SK-N-MC (cell line): Measurements from ENCODE around the gene EWSR1.

ENCODE experiments used
- EZH2 ChIP-seq: fragments of 200-600 bp; sonication (generic); IDR thresholded peaks from one replicate; pipeline ENCODE4 v1.6.1; 2017; ENCODE audit warnings: antibody characterized with exemption
- FOXP2 ChIP-seq: optimal IDR thresholded peaks from 2 replicates; pipeline ENCODE3; 2011; ENCODE audit warnings: mild to moderate bottlenecking, moderate library complexity; ENCODE audit not compliant: insufficient read depth; ENCODE audit errors: extremely low read length, control extremely low read depth
- POLR2AphosphoS5 ChIP-seq: IDR thresholded peaks from 2 replicates; pipeline ENCODE4 v1.6.1; 2012; ENCODE audit warnings: mild to moderate bottlenecking, low read depth, low read length, borderline replicate concordance

DNA sequence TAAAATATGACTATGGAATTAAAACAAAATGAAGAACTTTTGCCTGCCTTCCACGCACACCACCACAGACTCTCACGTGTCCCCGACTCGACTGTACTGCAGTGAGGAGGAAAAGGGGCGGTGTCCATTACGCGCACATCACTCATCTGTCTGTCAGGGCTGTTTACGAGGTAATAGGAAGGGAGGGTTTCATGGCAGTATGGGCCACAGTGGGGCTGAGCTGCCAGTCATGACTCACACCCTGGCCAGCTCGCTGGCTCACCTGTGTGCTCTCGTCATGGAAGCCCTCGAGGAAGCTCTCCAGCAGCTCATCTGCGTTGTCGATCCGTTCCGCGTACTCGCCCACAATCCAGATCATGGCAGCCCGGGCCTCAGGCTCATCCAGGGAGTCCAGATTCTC is 80.9 kb downstream of the EWSR1 start:
- TF ChIP-seq EZH2 = no peak
- no peak for TF ChIP-seq POLR2AphosphoS5
- no peak for TF ChIP-seq FOXP2
